ENCODE data around the gene TMEM40.

- TF ChIP-seq CTCF (IDR thresholded peaks at IDR 0.05; ENCODE audit: low read depth, low read length, poor library complexity, severe bottlenecking): no peak
- no peak for TF ChIP-seq EZH2phosphoT487 (IDR thresholded peaks at IDR 0.05; ENCODE audit: borderline replicate concordance, low read length)
Observed at GRCh38 chr3:12796171-12797123, 37.4 kb upstream of the TMEM40 start, which contains the start of gene CAND2.

Data from DOHH2 (cell line).